Ramos (cell line): ENCODE measurements around the gene PEX13.
"Not testable (repeated sequence)": the region's sequence is repeated elsewhere in the genome, so short reads cannot be mapped to it uniquely, and the experiment has no call there.

Experiments
- in situ Hi-C: fragments of 300-500 bp; cut with MboI; formaldehyde crosslinking; loops from one replicate; pipeline ENCODE4 v1.14.3; 2022; ENCODE audit warnings: low sequenced_read_pairs; ENCODE audit not compliant: unreplicated experiment

PEX13 gene, protein sequence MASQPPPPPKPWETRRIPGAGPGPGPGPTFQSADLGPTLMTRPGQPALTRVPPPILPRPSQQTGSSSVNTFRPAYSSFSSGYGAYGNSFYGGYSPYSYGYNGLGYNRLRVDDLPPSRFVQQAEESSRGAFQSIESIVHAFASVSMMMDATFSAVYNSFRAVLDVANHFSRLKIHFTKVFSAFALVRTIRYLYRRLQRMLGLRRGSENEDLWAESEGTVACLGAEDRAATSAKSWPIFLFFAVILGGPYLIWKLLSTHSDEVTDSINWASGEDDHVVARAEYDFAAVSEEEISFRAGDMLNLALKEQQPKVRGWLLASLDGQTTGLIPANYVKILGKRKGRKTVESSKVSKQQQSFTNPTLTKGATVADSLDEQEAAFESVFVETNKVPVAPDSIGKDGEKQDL

DNA sequence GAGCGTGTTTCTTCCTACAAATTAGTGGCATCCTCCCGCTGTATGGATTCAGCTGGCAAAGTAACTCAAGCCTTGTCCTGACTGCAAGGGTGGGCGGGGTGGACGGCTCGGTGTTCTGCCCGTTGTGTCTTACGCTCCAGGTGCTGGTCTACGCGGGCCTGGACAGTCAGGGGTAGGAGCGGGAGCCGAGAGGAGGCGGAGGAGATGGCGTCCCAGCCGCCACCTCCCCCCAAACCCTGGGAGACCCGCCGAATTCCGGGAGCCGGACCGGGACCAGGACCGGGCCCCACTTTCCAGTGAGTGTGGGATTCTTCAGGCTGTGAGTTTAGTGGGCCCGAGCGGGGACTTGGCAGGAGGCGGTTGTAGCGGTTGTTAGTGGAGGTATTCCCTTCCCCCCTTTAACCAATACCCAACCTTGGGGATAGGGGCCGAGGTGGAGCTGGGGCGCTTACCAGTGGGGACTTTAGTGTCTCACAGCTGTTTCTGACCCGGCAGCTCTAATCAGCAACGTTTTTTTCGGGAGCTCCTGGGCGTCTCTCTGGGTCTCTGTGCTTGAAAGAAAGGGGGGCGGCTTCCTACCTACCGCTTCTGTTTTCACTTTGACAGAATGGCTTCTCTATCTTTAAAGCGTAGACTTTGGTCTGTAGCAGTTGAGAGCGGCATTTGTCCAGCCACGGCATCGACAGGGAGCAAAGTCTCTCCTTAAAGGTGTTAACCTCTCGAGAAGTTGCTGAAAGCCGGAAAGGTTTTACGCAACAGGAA lies at the start of gene PEX13, which contains the start of gene PUS10:
Gene PEX13 (plus strand): TSS at position 165 of the 762 bp plus-strand sequence. CDS start 40 bp downstream, at position 205.
Gene PUS10 (minus strand): TSS at position 700 of the 762 bp plus-strand sequence. CDS start 6,365 bp downstream, outside the sequence.
- in situ Hi-C loops: no loop called here

GRCh38 chr2:60972889-60973656 lies 44.4 kb upstream of the PEX13 start:
- in situ Hi-C loops: no loop called here

DNA sequence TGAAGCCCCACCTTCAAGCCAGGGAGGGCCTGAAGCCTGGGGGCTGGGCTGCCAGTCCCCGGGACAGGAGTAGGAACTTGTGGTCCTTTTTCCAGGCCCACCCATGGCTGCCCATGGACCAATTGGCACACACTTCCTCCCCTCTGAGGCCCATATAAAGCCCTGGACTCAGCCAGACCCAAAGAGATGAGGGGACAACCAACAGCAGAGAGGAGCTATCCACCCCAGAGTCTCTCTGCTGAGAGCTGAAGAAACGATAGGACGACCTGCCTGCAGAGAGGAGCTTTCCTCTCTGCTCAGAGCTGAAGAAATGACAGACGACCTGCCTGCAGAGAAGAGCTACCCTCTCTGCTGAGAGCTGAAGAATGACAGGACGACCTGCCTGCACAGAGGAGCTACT lies 43.8 kb upstream of the PEX13 start:
- in situ Hi-C loops: no loop called here

DNA sequence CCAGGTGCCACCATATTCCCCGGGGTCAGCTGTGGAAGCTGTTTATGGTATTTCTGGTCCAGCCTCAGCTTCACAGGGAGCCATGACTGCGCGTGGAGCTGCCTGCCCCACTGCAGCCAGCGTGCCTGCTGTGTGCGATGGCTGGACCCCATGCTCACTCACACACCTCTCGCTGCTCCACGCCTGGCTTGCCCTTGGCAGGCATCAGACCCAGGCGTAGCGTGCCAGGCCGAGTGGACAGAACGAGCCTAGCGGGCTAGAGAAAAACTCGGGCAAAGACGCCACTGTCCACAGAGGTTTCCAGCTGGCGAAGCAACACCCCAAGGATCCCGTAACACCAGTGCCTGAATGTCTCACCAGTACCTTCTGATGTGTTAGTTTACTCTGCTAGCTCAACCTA lies 42.9 kb upstream of the PEX13 start:
- in situ Hi-C loops: no loop called here

- in situ Hi-C loops: no loop called here
Measured at GRCh38 chr2:60976256-60976850, 41.2 kb upstream of the PEX13 start.

- in situ Hi-C loops: no loop called here
Measured at GRCh38 chr2:60976875-60977561, 40.5 kb upstream of the PEX13 start.

- in situ Hi-C loops: no loop called here
Measured at GRCh38 chr2:60977562-60977895, 40.0 kb upstream of the PEX13 start.

DNA sequence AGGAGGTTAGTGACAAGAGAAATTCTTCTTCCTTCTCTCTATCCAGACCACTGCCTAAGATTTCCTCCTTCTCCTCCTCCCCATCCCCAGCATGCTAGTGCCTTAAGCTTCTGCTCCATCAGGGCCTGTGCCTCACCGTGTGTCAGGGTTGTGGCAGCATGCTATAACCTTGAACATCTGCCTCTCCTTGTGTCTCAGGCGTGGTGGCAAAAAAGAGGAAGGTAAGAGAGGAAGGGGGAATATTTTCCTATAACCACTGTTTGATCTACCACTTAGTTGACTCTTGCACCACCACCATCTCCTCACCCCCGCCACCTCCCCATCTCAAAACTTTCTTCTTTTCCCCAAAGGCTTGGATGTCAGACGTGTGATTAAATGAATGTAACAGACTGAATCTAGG lies 38.3 kb upstream of the PEX13 start:
- in situ Hi-C loops: no loop called here

DNA sequence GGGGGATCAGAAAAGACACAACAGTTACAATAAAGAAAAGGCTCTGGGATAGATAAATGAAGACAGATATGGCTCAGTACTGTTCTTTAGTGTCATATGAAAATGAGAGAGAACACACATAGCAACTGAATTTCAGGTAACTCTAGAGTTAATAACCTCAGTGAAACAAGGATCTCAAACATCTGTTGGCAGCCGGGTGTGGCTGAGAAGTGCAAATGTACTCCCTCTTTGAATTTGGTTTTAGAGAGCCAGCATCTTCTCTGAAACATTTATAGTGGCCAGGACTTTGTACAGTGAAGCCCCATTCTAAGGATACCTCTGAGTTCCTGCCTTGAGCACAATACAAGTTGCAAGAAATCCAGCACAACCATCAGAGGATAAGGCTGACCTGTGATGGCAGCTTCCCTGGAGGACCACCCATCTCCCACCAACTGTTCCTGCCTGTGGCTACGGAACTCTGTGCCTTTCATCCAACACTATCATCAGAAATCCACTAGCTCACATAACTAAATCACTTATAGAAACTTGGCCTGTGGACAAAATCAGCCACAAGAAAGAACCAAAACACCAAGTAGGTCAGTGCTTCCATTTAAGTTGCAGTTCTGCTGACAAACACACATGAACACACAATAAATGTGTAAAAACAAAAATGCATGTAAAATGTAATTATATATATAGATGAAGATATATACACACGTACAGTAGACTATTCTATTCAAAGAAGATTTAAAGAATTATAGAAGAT lies 37.3 kb upstream of the PEX13 start:
- in situ Hi-C loops: no loop called here

DNA sequence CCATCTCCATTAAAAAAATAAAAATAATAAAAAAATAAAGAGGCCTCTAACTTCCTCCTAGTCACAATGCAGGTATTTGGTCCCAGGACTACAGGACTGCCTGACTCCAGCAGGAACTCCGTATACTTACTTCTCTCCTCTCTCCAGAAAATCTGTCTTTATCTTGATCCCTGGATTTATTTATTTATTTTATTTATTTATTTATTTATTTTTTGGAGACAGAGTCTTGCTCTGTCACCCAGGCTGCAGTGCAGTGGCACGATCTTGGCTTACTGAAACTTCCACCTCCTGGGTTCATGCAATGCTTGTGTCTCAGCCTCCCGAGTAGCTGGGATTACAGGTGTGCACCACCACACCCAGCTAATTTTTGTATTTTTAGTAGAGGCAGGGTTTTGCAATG lies 35.5 kb upstream of the PEX13 start:
- in situ Hi-C loops: not testable (repeated sequence)

GRCh38 chr2:60984720-60985119 lies 32.8 kb upstream of the PEX13 start:
- in situ Hi-C loops: no loop called here

- in situ Hi-C loops: no loop called here
Measured at GRCh38 chr2:60987041-60987440, 30.5 kb upstream of the PEX13 start.

- in situ Hi-C loops: not testable (repeated sequence)
Measured at GRCh38 chr2:60987656-60988055, 29.9 kb upstream of the PEX13 start.

GRCh38 chr2:60989259-60989658 lies 28.3 kb upstream of the PEX13 start:
- in situ Hi-C loops: no loop called here

- in situ Hi-C loops: loop anchor here (10.0 kb wide), 1 partner anchor 97 kb away; no protein-coding TSS in a partner anchor
Measured at GRCh38 chr2:60991644-60992043, 25.9 kb upstream of the PEX13 start.

GRCh38 chr2:60992985-60993392 lies 24.5 kb upstream of the PEX13 start:
- in situ Hi-C loops: loop anchor here (10.0 kb wide), 1 partner anchor 98 kb away; no protein-coding TSS in a partner anchor

- in situ Hi-C loops: loop anchor here (10.0 kb wide), 1 partner anchor 99 kb away; no protein-coding TSS in a partner anchor
Measured at GRCh38 chr2:60994131-60994530, 23.4 kb upstream of the PEX13 start.

DNA sequence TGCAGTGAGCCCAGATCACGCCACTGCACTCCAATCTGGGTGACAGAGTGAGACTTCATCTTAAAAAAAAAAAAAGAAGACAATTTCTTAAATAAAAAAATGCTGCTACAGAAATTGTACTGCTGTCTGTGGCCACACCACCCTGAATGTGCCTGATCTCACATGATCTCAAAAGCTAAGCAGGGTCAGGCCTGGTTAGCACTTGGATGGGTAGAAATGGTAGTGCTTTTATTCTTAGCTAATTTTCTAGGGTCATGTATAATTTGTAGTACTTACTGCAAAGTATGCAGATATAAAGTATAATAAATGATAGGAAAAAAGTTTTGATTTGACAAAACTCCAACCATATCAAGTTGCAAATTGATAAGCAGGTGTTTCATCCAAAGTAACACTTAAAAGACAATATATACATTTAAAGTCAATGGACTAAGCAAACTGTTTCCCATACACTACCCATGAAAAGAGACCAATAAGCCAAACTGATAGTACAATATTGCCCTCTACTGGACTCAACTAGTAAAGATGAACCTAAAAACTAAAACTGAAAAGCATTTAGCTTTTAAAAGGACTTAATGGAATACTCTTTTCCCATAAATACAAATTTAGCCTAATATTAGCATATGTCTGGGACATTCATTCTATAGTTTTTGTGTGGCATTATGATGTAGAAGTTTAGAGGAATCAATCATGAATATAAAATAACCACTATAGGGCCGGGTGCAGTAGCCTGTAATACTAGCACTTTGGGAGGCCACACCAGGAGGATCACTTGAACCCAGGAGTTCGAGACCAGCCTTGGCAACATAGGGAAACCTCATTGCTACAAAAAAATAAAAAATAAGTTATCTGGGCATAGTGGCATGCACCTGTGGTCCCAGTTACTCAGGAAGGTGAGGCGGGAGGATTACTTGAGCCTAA lies 18.6 kb upstream of the PEX13 start:
- in situ Hi-C loops: loop anchor here (10.0 kb wide), 1 partner anchor 104 kb away; no protein-coding TSS in a partner anchor
